H1 (cell line): ENCODE data around the gene MRPL39. TPM values are rescaled to one million over a fixed set of nuclear protein-coding genes. Genes with fewer than 3 reads are reported as not detected.

Source experiments
- CTCF ChIA-PET: fragments of 300-600 bp; sonication (Branson Sonifier 250); formaldehyde crosslinking; loops from one replicate; lab custom pipeline; 2021; ENCODE audit not compliant: partially characterized antibody; lab: Charles Lee
- POLR2A ChIA-PET: fragments of 300-600 bp; sonication (Branson Sonifier 250); formaldehyde crosslinking; loops from one replicate; lab custom pipeline; 2021; ENCODE audit warnings: inconsistent platforms; ENCODE audit not compliant: partially characterized antibody; lab: Charles Lee
- DNase-seq, 2 experiments: peaks; one replicate each; pipeline versions ENCODE4 v3.0.0 to v3.0.0-alpha.2; 2010 to 2022; ENCODE audit warnings: low spot score in 2 of 2, low read depth in 1 of 2, mixed read lengths in 1 of 2
- FAIRE-seq: peaks from 2 replicates; lab custom pipeline; 2011; peaks lifted over from hg19 to GRCh38; lab: Jason Lieb, UNC
- H2AFZ ChIP-seq: 2 replicates; pipeline ENCODE4 v1.8.1; 2012; ENCODE audit warnings: low read length, inconsistent platforms
- H2AK5ac ChIP-seq: 2 replicates; pipeline ENCODE4 v1.6.1; 2013; ENCODE audit warnings: low read depth, low read length
- H2BK120ac ChIP-seq: replicated peaks from 2 replicates; pipeline ENCODE3; 2013; ENCODE audit warnings: low read depth, low read length, inconsistent platforms
- H2BK12ac ChIP-seq: 2 replicates; pipeline ENCODE4 v1.6.1; 2013; ENCODE audit warnings: low read depth, low read length
- H2BK15ac ChIP-seq: 2 replicates; pipeline ENCODE4 v1.6.1; 2013; ENCODE audit warnings: low read length
- H2BK20ac ChIP-seq: 2 replicates; pipeline ENCODE4 v1.6.1; 2013; ENCODE audit warnings: low read length
- H2BK5ac ChIP-seq: 2 replicates; pipeline ENCODE4 v1.6.1; 2013; ENCODE audit warnings: low read depth, low read length
- H3K14ac ChIP-seq: 2 replicates; pipeline ENCODE4 v1.6.1; 2013; ENCODE audit warnings: inconsistent platforms; ENCODE audit not compliant: insufficient read length
- H3K18ac ChIP-seq: 2 replicates; pipeline ENCODE4 v1.6.1; 2013; ENCODE audit warnings: low read length; ENCODE audit errors: extremely low read depth
- H3K23ac ChIP-seq: 2 replicates; pipeline ENCODE4 v1.6.1; 2013; ENCODE audit warnings: inconsistent platforms; ENCODE audit not compliant: insufficient read length
- H3K23me2 ChIP-seq: 2 replicates; pipeline ENCODE4 v1.6.1; 2013; ENCODE audit warnings: low read depth, low read length
- H3K27ac ChIP-seq: 2 replicates; pipeline ENCODE4 v1.6.1; 2011; ENCODE audit warnings: low read depth, low read length, inconsistent platforms
- H3K27me3 ChIP-seq, 4 experiments: replicated peaks in 1 of 4; 1 replicate in 1 of 4; 2 replicates in 3 of 4; pipeline versions ENCODE4 v1.6.1 to v1.8.1; 2011 to 2013; ENCODE audit warnings: low read length in 3 of 4, mild to moderate bottlenecking in 3 of 4, inconsistent platforms in 2 of 4, mixed read lengths in 2 of 4, moderate library complexity in 1 of 4; ENCODE audit not compliant: control insufficient read depth in 3 of 4, insufficient read depth in 3 of 4; ENCODE audit errors: extremely low read depth in 1 of 4
- H3K36me3 ChIP-seq, 4 experiments: 2 replicates each; pipeline versions ENCODE4 v1.6.1 to v1.8.1; 2011 to 2013; ENCODE audit warnings: mild to moderate bottlenecking in 4 of 4, low read length in 3 of 4, moderate library complexity in 2 of 4, control low read depth in 1 of 4, inconsistent platforms in 1 of 4; ENCODE audit not compliant: insufficient read depth in 4 of 4, control insufficient read depth in 2 of 4
- H3K4ac ChIP-seq: replicated peaks from 2 replicates; pipeline ENCODE3; 2013; ENCODE audit warnings: low read length, low read depth, mixed read lengths, inconsistent platforms; ENCODE audit not compliant: insufficient read length
- H3K4me1 ChIP-seq, 4 experiments: replicated peaks in 1 of 4; 1 replicate in 1 of 4; 2 replicates in 3 of 4; pipeline versions ENCODE4 v1.6.1 to v1.8.1; 2011 to 2013; ENCODE audit warnings: low read length in 3 of 4, inconsistent platforms in 2 of 4, mixed read lengths in 1 of 4; ENCODE audit not compliant: insufficient read depth in 4 of 4, control insufficient read depth in 3 of 4
- H3K4me2 ChIP-seq, 2 experiments: 2 replicates each; pipeline versions ENCODE4 v1.6.1 to v1.8.1; 2011 to 2013; ENCODE audit warnings: low read depth in 2 of 2, low read length in 2 of 2, control low read depth in 1 of 2, inconsistent platforms in 1 of 2, mild to moderate bottlenecking in 1 of 2; ENCODE audit not compliant: insufficient read depth in 1 of 2
- H3K4me3 ChIP-seq, 4 experiments: fragments of 200-600, 300-600 bp in 1 of 4; sonication (generic), shearing (Covaris generic), sonication (Bioruptor Twin) in 1 of 4; 2 replicates each; pipeline versions ENCODE4 v1.5.1 to v1.8.1; 2011 to 2016; ENCODE audit warnings: low read length in 4 of 4, low read depth in 3 of 4, control low read depth in 2 of 4, inconsistent platforms in 2 of 4, mild to moderate bottlenecking in 2 of 4, mixed read lengths in 1 of 4, moderate library complexity in 1 of 4; ENCODE audit not compliant: insufficient read depth in 2 of 4; ENCODE audit errors: extremely low read depth in 1 of 4
- H3K56ac ChIP-seq: replicated peaks from 2 replicates; pipeline ENCODE3; 2013; ENCODE audit warnings: low read depth, mild to moderate bottlenecking, mixed read lengths, low read length, inconsistent platforms; ENCODE audit not compliant: insufficient read length
- H3K79me1 ChIP-seq: 2 replicates; pipeline ENCODE4 v1.6.1; 2013; ENCODE audit warnings: low read depth, low read length, control low read depth
- H3K79me2 ChIP-seq, 2 experiments: 2 replicates each; pipeline versions ENCODE4 v1.6.1 to v1.8.1; 2012 to 2013; ENCODE audit warnings: low read length in 2 of 2, mild to moderate bottlenecking in 2 of 2, inconsistent platforms in 1 of 2; ENCODE audit not compliant: insufficient read depth in 2 of 2, control insufficient read depth in 1 of 2
- H3K9ac ChIP-seq, 4 experiments: replicated peaks in 1 of 4; 1 replicate in 1 of 4; 2 replicates in 3 of 4; pipeline versions ENCODE4 v1.6.1 to v1.8.1; 2011 to 2013; ENCODE audit warnings: low read depth in 3 of 4, low read length in 3 of 4, control low read depth in 2 of 4, mild to moderate bottlenecking in 2 of 4, moderate library complexity in 2 of 4, inconsistent platforms in 1 of 4; ENCODE audit errors: extremely low read depth in 1 of 4
- H3K9me3 ChIP-seq, 2 experiments: 2 replicates each; pipeline versions ENCODE4 v1.6.1 to v1.8.1; 2012 to 2013; ENCODE audit warnings: mild to moderate bottlenecking in 2 of 2, moderate library complexity in 2 of 2, control low read depth in 1 of 2, inconsistent platforms in 1 of 2, low read depth in 1 of 2, low read length in 1 of 2, mixed read lengths in 1 of 2; ENCODE audit not compliant: insufficient read depth in 2 of 2
- H4K20me1 ChIP-seq, 2 experiments: replicated peaks in 1 of 2; 2 replicates each; pipeline versions ENCODE3 to v1.8.1; 2011 to 2013; ENCODE audit warnings: inconsistent platforms in 2 of 2, low read length in 2 of 2, mild to moderate bottlenecking in 1 of 2; ENCODE audit not compliant: insufficient read depth in 2 of 2, control insufficient read depth in 1 of 2
- H4K5ac ChIP-seq: 2 replicates; pipeline ENCODE4 v1.6.1; 2013; ENCODE audit warnings: low read length, low read depth, mixed read lengths, inconsistent platforms; ENCODE audit not compliant: insufficient read length
- H4K8ac ChIP-seq: 2 replicates; pipeline ENCODE4 v1.8.0; 2013; ENCODE audit warnings: mild to moderate bottlenecking, moderate library complexity, low read length, inconsistent platforms; ENCODE audit not compliant: insufficient read depth; ENCODE audit errors: extremely low read depth
- H4K91ac ChIP-seq: replicated peaks from 2 replicates; pipeline ENCODE3; 2013; ENCODE audit warnings: low read length, mixed read lengths, inconsistent platforms; ENCODE audit not compliant: insufficient read length
- BACH1 ChIP-seq: IDR thresholded peaks from 2 replicates; pipeline ENCODE4 v1.6.1; 2012; ENCODE audit warnings: low read length, improper control_type of control experiment
- BCL11A ChIP-seq, 2 experiments: IDR thresholded peaks; one replicate each; pipeline ENCODE4 v1.6.1; 2011; ENCODE audit warnings: low read depth in 2 of 2, low read length in 2 of 2, mild to moderate bottlenecking in 2 of 2
- EP300 ChIP-seq, 2 experiments: IDR thresholded peaks; 1 replicate in 1 of 2; 2 replicates in 1 of 2; pipeline ENCODE4 v1.6.1; 2011 to 2012; ENCODE audit warnings: low read depth in 2 of 2, low read length in 2 of 2, mild to moderate bottlenecking in 2 of 2, borderline replicate concordance in 1 of 2, inconsistent platforms in 1 of 2, moderate library complexity in 1 of 2
- GTF2F1 ChIP-seq: IDR thresholded peaks from 2 replicates; pipeline ENCODE4 v1.6.1; 2012; ENCODE audit warnings: low read depth, low read length, improper control_type of control experiment, borderline replicate concordance
- HDAC2 ChIP-seq, 2 experiments: fragments of 300-600 bp in 1 of 2; sonication (generic) in 1 of 2; IDR thresholded peaks; 2 replicates each; pipeline ENCODE4 v1.6.1; 2011 to 2012; ENCODE audit warnings: low read depth in 2 of 2, low read length in 2 of 2, mild to moderate bottlenecking in 2 of 2, moderate library complexity in 2 of 2, borderline replicate concordance in 1 of 2, inconsistent platforms in 1 of 2
- HDAC6 ChIP-seq: IDR thresholded peaks from one replicate; pipeline ENCODE4 v1.7.1; 2012; ENCODE audit warnings: low read depth, mild to moderate bottlenecking, inconsistent platforms, low read length, moderate library complexity
- JUND ChIP-seq: IDR thresholded peaks from 2 replicates; pipeline ENCODE4 v1.6.1; 2011; ENCODE audit warnings: mild to moderate bottlenecking, improper control_type of control experiment, low read length
- KDM5A ChIP-seq: fragments of 200-600 bp; IDR thresholded peaks from 2 replicates; pipeline ENCODE4 v1.7.1; 2012; ENCODE audit warnings: mild to moderate bottlenecking, low read length, inconsistent platforms, mixed read lengths
- NANOG ChIP-seq: IDR thresholded peaks from 2 replicates; pipeline ENCODE4 v1.6.1; 2011; ENCODE audit warnings: low read length, low read depth, mild to moderate bottlenecking, inconsistent platforms; ENCODE audit not compliant: insufficient read depth, poor library complexity, severe bottlenecking
- POLR2AphosphoS5 ChIP-seq: IDR thresholded peaks from 2 replicates; pipeline ENCODE4 v1.6.1; 2011; ENCODE audit warnings: low read depth, low read length
- RAD21 ChIP-seq, 2 experiments: IDR thresholded peaks in 1 of 2; conservative IDR thresholded peaks in 1 of 2; 2 replicates each; pipeline ENCODE4 v1.6.1; 2011; ENCODE audit warnings: low read depth in 2 of 2, low read length in 2 of 2, improper control_type of control experiment in 1 of 2, inconsistent platforms in 1 of 2, mild to moderate bottlenecking in 1 of 2, moderate library complexity in 1 of 2
- RBBP5 ChIP-seq: IDR thresholded peaks from 2 replicates; pipeline ENCODE4 v1.7.1; 2012; ENCODE audit warnings: low read depth, mild to moderate bottlenecking, inconsistent platforms, low read length, moderate library complexity, borderline replicate concordance
- SUZ12 ChIP-seq: fragments of 200-600 bp; sonication (generic); IDR thresholded peaks from 2 replicates; pipeline ENCODE4 v1.6.1; 2012; ENCODE audit warnings: mild to moderate bottlenecking, inconsistent platforms, low read length, moderate library complexity, mixed read lengths
- TAF1 ChIP-seq: IDR thresholded peaks from 2 replicates; pipeline ENCODE4 v1.6.1; 2011; ENCODE audit warnings: mild to moderate bottlenecking, low read depth, low read length
- TEAD4 ChIP-seq: IDR thresholded peaks from 2 replicates; pipeline ENCODE4 v1.6.1; 2012; ENCODE audit warnings: low read depth, low read length, inconsistent platforms, mixed read lengths
- WGBS, 2 experiments: shearing (Covaris generic) in 1 of 2; methylation state at CpG; one replicate each; pipeline versions ENCODE4 v1.1.6 to v1.1.7; 2013 to 2015; ENCODE audit warnings: low lambda C conversion rate in 2 of 2, mixed read lengths in 2 of 2, inconsistent platforms in 1 of 2, low coverage in 1 of 2, missing lambda C conversion rate in 1 of 2; ENCODE audit not compliant: insufficient replicate concordance in 2 of 2, insufficient coverage in 1 of 2, insufficient read length in 1 of 2; ENCODE audit errors: extremely low coverage in 1 of 2, missing lambda C conversion rate in 1 of 2; 5-methylcytosine and 5-hydroxymethylcytosine counted together
- polyA plus RNA-seq, 7 experiments: library from polyadenylated mRNA; depleted of rRNA in 3 of 7; stranded (reverse) in 5 of 7; unstranded in 2 of 7; fragments of >200 nt in 5 of 7; fragments of 200-250 nt in 2 of 7; gene quantifications; 1 replicate in 5 of 7; 2 replicates in 1 of 7; 4 replicates in 1 of 7; pipeline versions ENCODE4 v1.2.1 to v1.2.3, GENCODE V29; 2011 to 2013; ENCODE audit warnings: missing spikeins in 2 of 7, mixed read lengths in 2 of 7
- total RNA-seq: library from RNA; stranded (reverse); fragmentation: NEBNext Ultra II Directional; extraction: Animal tissue kit (Norgen Biotek cat#: 25700); gene quantifications from 2 replicates; pipeline ENCODE4 v1.2.1, GENCODE V29; 2021

MRPL39 gene
- total and polyA plus RNA-seq, 2 of the 8 experiments (the other 6 are each of a cell fraction or from before 2014, with no cell fraction given): 20.3 to 43.2 TPM

GRCh38 chr21:25625036-25625435, 17.8 kb upstream of the MRPL39 start:
- Histone ChIP-seq H3K27ac (no peak overlapping the region), H3K18ac (no peak overlapping the region), H3K4ac (no peak overlapping the region), H2BK12ac (no peak overlapping the region), H3K56ac (no peak overlapping the region), H2AK5ac (no peak overlapping the region), H2BK15ac (no peak overlapping the region), H3K9me3 (no peaks in the 10 kb centered on the region), H4K20me1 (no peaks in the 10 kb centered on the region), H3K27me3 (no peaks in the 10 kb centered on the region), H3K14ac (no peak overlapping the region), H4K8ac (no peak overlapping the region), H3K4me3 (no peak overlapping the region), H3K23ac (no peak overlapping the region), H2BK20ac (no peak overlapping the region), H2AFZ (no peak overlapping the region), H2BK120ac (no peak overlapping the region), H4K91ac (no peak overlapping the region), H3K4me1 (no peaks in the 10 kb centered on the region), H2BK5ac (no peak overlapping the region), H4K5ac (no peak overlapping the region), H3K4me2 (no peak overlapping the region), H3K36me3 (no peaks in the 10 kb centered on the region), H3K9ac (no peak overlapping the region), H3K23me2 (no peaks in the 10 kb centered on the region), H3K79me2 (no peaks in the 10 kb centered on the region), H3K79me1 (no peaks in the 10 kb centered on the region)
- WGBS, 2 experiments: 82% methylated on average over 1 of the region's 1 CpG; no CpG with 5 or more reads in 1 of the 2 experiments
- ChIA-PET CTCF (no interaction called here), POLR2A (no interaction called here)
- FAIRE-seq (no peak), DNase-seq (no peak)
- no peak for TF ChIP-seq BCL11A (IDR thresholded peaks at IDR 0.05; ENCODE audit: low read depth in 2 of 2, low read length in 2 of 2)
- TF ChIP-seq RBBP5: no peak
- TF ChIP-seq BACH1: no peak
- TF ChIP-seq POLR2AphosphoS5: no peak
- TF ChIP-seq GTF2F1: no peak
- TF ChIP-seq JUND: no peak
- no peak for TF ChIP-seq EP300 (IDR thresholded peaks at IDR 0.05; ENCODE audit: borderline replicate concordance in 1 of 2, low read depth in 2 of 2, low read length in 2 of 2)
- no peak for TF ChIP-seq TAF1
- no peak for TF ChIP-seq TEAD4
- TF ChIP-seq HDAC6: no peak
- no peak for TF ChIP-seq NANOG
- TF ChIP-seq RAD21 (IDR thresholded peaks at IDR 0.05 in 1 of 2, conservative IDR thresholded peaks at IDR 0.05 in 1 of 2; ENCODE audit: low read depth in 2 of 2, low read length in 2 of 2): no peak
- TF ChIP-seq HDAC2 (IDR thresholded peaks at IDR 0.05; ENCODE audit: borderline replicate concordance in 1 of 2, low read depth in 2 of 2, low read length in 2 of 2): no peak
- TF ChIP-seq SUZ12: no peak
- TF ChIP-seq KDM5A: no peak
